ENCODE measurements around the gene SLC22A6. TPM values are rescaled to one million over a fixed set of nuclear protein-coding genes. Genes with fewer than 3 reads are reported as not detected.

Gene SLC22A6
- total and polyA plus RNA-seq, 2 of the 13 experiments (the other 11 are each of a cell fraction or from before 2014, with no cell fraction given): not detected

DNA sequence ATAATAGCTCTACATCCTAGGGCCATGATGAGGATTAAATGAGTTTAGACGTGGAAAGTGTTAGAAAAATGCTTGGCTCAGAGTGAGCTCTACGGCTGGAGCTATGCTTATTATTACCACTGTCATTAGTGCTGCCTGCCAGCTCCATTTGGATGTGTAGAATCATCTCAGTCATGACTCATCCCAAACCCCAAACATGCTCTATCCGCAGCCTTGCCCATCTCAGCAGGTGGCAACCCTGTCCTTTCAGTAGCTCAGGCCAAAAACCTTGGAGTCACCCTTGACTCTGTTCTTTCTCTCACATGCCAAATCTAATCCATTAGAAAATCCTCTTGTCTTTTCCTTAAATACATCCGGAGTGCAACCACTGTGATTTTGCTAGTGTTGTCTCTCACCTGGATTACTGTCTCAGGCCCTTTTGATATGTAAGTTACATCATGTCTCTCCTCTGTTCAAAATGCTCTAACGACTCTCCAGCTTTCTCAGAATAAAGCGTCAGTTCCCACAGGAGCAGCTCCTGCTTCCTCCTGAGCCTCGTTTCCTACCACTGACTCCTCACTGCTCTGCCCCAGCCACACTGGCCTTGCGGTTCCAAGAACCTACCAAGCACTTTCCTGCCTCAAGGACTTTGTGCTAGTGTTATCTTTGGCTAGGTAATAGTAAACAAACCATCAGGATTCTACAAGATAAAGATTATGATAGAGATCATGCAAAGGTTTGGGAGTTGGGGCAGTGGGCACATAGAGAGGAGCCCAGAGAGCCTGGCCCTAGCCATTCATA, 53.1 kb downstream of the SLC22A6 start:
- Histone ChIP-seq H3K9ac (ENCODE audit: insufficient read depth, low read depth, low read length) (no peak overlapping the region), H3K4me1 (ENCODE audit: insufficient read depth, low read length) (0 out of 2 replicates have a peak, but pooled peaks cover 5% of the 10 kb centered on the region), H3K4me3 (replicated peaks in 1 of 3; ENCODE audit: insufficient read depth in 1 of 3, low read depth in 2 of 3, low read length in 3 of 3) (no peak overlapping the region), H3K79me2 (ENCODE audit: insufficient read depth, low read length) (no peaks in the 10 kb centered on the region), H3K36me3 (replicated peaks in 1 of 2; ENCODE audit: control insufficient read depth in 1 of 2, insufficient read depth in 2 of 2, low read length in 2 of 2) (no peaks in the 10 kb centered on the region), H2AFZ (ENCODE audit: low read length) (no peak overlapping the region), H3K9me3 (ENCODE audit: low read length) (no peaks in the 10 kb centered on the region), H3K27me3 (ENCODE audit: control insufficient read depth in 1 of 2, insufficient read depth in 2 of 2, low read length in 2 of 2) (peaks cover 5 to 20% of the 10 kb centered on the region in 2 experiments; a peak in 3 of 5 replicates), H4K20me1 (ENCODE audit: insufficient read depth, low read length) (no peaks in the 10 kb centered on the region), H3K27ac (ENCODE audit: extremely low read length, insufficient read depth, low read length) (no peak overlapping the region), H3K4me2 (ENCODE audit: low read depth, low read length) (no peak overlapping the region)
- POLR2A ChIA-PET: no interaction called here
- ATAC-seq (no peak), FAIRE-seq (no peak), DNase-seq (ENCODE audit: low spot score) (no peak)
- in situ Hi-C loops (cut with HindIII; ENCODE audit: extremely low pct_ligation_motif_present, low pct_unique_long_range_greater_than_20kb): no loop called here
- TF ChIP-seq ZNF205 (CRISPR knock-in tag; IDR thresholded peaks at IDR 0.05): peak; percentile 47; the same call in 1 of the 2 replicates
- no peak for TF ChIP-seq ADNP (CRISPR knock-in tag; IDR thresholded peaks at IDR 0.05)
- no peak for TF ChIP-seq ZNF672 (CRISPR knock-in tag; IDR thresholded peaks at IDR 0.05)
- 0 out of 2 replicates have a peak, but pooled peaks have one; percentile 22 for TF ChIP-seq ZNF121 (CRISPR knock-in tag; IDR thresholded peaks at IDR 0.05)
- intact Hi-C loops (cut with micrococcal nuclease; ENCODE audit: unreplicated experiment): no loop called here
- CTCF ChIA-PET (ENCODE audit: low intra/inter-chr PET ratio, low total read pairs): no interaction called here
- 38% methylated on average over 8 of the region's 8 CpGs for WGBS (ENCODE audit: low lambda C conversion rate)
- BruUV-seq (replicated peaks): no TSS peak

GRCh38 chr11:62930666-62931065, 54.1 kb downstream of the SLC22A6 start:
- FAIRE-seq (no peak), DNase-seq (ENCODE audit: low spot score) (no peak), ATAC-seq (no peak)
- Histone ChIP-seq H4K20me1 (ENCODE audit: insufficient read depth, low read length) (no peaks in the 10 kb centered on the region), H3K9me3 (ENCODE audit: low read length) (no peaks in the 10 kb centered on the region), H3K27ac (ENCODE audit: extremely low read length, insufficient read depth, low read length) (no peak overlapping the region), H3K4me2 (ENCODE audit: low read depth, low read length) (no peak overlapping the region), H3K4me1 (ENCODE audit: insufficient read depth, low read length) (0 out of 2 replicates have a peak, but pooled peaks cover 5% of the 10 kb centered on the region), H3K9ac (ENCODE audit: insufficient read depth, low read depth, low read length) (no peak overlapping the region), H3K27me3 (ENCODE audit: control insufficient read depth in 1 of 2, insufficient read depth in 2 of 2, low read length in 2 of 2) (peaks cover 3 to 20% of the 10 kb centered on the region in 2 experiments; a peak in 4 of 5 replicates), H2AFZ (ENCODE audit: low read length) (no peak overlapping the region), H3K4me3 (replicated peaks in 1 of 3; ENCODE audit: insufficient read depth in 1 of 3, low read depth in 2 of 3, low read length in 3 of 3) (no peak overlapping the region), H3K79me2 (ENCODE audit: insufficient read depth, low read length) (no peaks in the 10 kb centered on the region), H3K36me3 (replicated peaks in 1 of 2; ENCODE audit: control insufficient read depth in 1 of 2, insufficient read depth in 2 of 2, low read length in 2 of 2) (no peaks in the 10 kb centered on the region)
- ChIA-PET POLR2A (interaction anchor here (0.6 kb wide), 1 partner anchor 11 kb away, joined by 3 read pairs; no protein-coding TSS in a partner anchor), CTCF (ENCODE audit: low intra/inter-chr PET ratio, low total read pairs) (no interaction called here)
- intact Hi-C loops (cut with micrococcal nuclease; ENCODE audit: unreplicated experiment): no loop called here
- WGBS (ENCODE audit: low lambda C conversion rate): 0% methylated on average over 1 of the region's 1 CpG
- no TSS peak for BruUV-seq (replicated peaks)
- in situ Hi-C loops (cut with HindIII; ENCODE audit: extremely low pct_ligation_motif_present, low pct_unique_long_range_greater_than_20kb): no loop called here
- TF ChIP-seq ZFP82 (CRISPR knock-in tag; IDR thresholded peaks at IDR 0.05; ENCODE audit: borderline replicate concordance) (no peak), FOSL2 (CRISPR knock-in tag; IDR thresholded peaks at IDR 0.05) (no peak), BCLAF1 (IDR thresholded peaks at IDR 0.05) (no peak), KLF6 (CRISPR knock-in tag; IDR thresholded peaks at IDR 0.05) (no peak), YEATS2 (CRISPR knock-in tag; IDR thresholded peaks at IDR 0.05; ENCODE audit: borderline replicate concordance) (no peak), FOXK1 (CRISPR knock-in tag; IDR thresholded peaks at IDR 0.05; ENCODE audit: borderline replicate concordance, low read depth) (no peak), ZNF766 (CRISPR knock-in tag; IDR thresholded peaks at IDR 0.05; ENCODE audit: borderline replicate concordance) (no peak), ZNF724P (CRISPR knock-in tag; IDR thresholded peaks at IDR 0.05; ENCODE audit: borderline replicate concordance) (no peak), FOXJ3 (CRISPR knock-in tag; IDR thresholded peaks at IDR 0.05; ENCODE audit: borderline replicate concordance) (no peak), HDAC1 (CRISPR knock-in tag; IDR thresholded peaks at IDR 0.05) (no peak), KLF12 (CRISPR knock-in tag; IDR thresholded peaks at IDR 0.05; ENCODE audit: borderline replicate concordance) (no peak), ZNF792 (CRISPR knock-in tag; IDR thresholded peaks at IDR 0.05) (no peak), ARNT (IDR thresholded peaks at IDR 0.05) (no peak), ZNF234 (CRISPR knock-in tag; conservative IDR thresholded peaks at IDR 0.05) (no peak), HMG20A (CRISPR knock-in tag; IDR thresholded peaks at IDR 0.05; ENCODE audit: borderline replicate concordance) (no peak)

Measured in HepG2 (cell line).